Ovary (tissue), 9 donors: ENCODE data around the gene PDE7B. TPM values are rescaled to one million over a fixed set of nuclear protein-coding genes. Genes with fewer than 3 reads are reported as not detected.

ENCODE experiments used
- DNase-seq, 5 donors: peaks; one replicate each; pipeline ENCODE4 v3.0.0-alpha.2; 2019 to 2020
- H3K27ac ChIP-seq, 2 donors: fragments of 200-600 bp; one replicate each; pipeline versions ENCODE4 v1.5.1 to v1.8.0; 2019 to 2022
- H3K27me3 ChIP-seq: fragments of 200-600 bp; one replicate; pipeline ENCODE4 v1.8.0; 2022
- H3K36me3 ChIP-seq: fragments of 200-600 bp; sonication (generic); one replicate; pipeline ENCODE4 v1.5.1; 2019
- H3K4me1 ChIP-seq: one replicate; pipeline ENCODE4 v1.8.1; 2013; ENCODE audit warnings: mild to moderate bottlenecking, moderate library complexity; ENCODE audit not compliant: insufficient read depth
- H3K4me3 ChIP-seq: fragments of 200-600 bp; sonication (generic); one replicate; pipeline ENCODE4 v1.5.1; 2017
- H3K9me3 ChIP-seq, 2 donors: fragments of 200-600 bp in 1 of 2; sonication (generic) in 1 of 2; one replicate each; pipeline versions ENCODE4 v1.5.1 to v1.8.1; 2013 to 2019; ENCODE audit warnings: mild to moderate bottlenecking in 1 of 2, moderate library complexity in 1 of 2
- EP300 ChIP-seq: sonication (generic); formaldehyde crosslinking; IDR thresholded peaks from one replicate; pipeline ENCODE4 v1.6.1; 2017; ENCODE audit warnings: antibody characterized with exemption
- POLR2A ChIP-seq: fragments of 450-650 bp; IDR thresholded peaks from one replicate; pipeline ENCODE4 v1.6.1; 2017; ENCODE audit warnings: antibody characterized with exemption, mild to moderate bottlenecking, moderate library complexity
- WGBS, 3 donors: extraction: QIAGEN DNeasy Blood & Tissue Kit in 1 of 3; methylation state at CpG; one replicate each; pipeline versions ENCODE4 v1.1.5 to v1.1.7; 2013 to 2017; 5-methylcytosine and 5-hydroxymethylcytosine counted together
- intact Hi-C, 4 donors: fragments of 100-400 bp; cut with DNase I; formaldehyde crosslinking; loops; one replicate each; pipeline versions ENCODE4 v1.11.0 to v1.15.1; 2022 to 2023
- polyA plus RNA-seq, 2 donors: library from polyadenylated mRNA; stranded (reverse); fragments of 200-250 nt in 1 of 2; fragments of 350-450 nt in 1 of 2; fragmentation: Illumina TruSeq in 1 of 2; extraction: RNeasy Lipid Tissue Mini Kit (QIAGEN cat#74804) in 1 of 2; gene quantifications; one replicate each; pipeline ENCODE4 v1.2.3, GENCODE V29; 2013 to 2014
- total RNA-seq, 7 donors: library from RNA; depleted of rRNA in 2 of 7; stranded (reverse); fragments of >200 nt in 2 of 7; fragmentation: NEBNext Ultra II Directional in 3 of 7; extraction: Animal tissue kit (Norgen Biotek cat#: 25700) in 3 of 7; gene quantifications; one replicate each; pipeline versions ENCODE4 v1.1.0 to v1.2.4, GENCODE V29; 2016 to 2023
- TF ChIP-seq, protein P1 (sequence below), 3 donors: fragments of 450-650 bp in 2 of 3; fragments of 200-600 bp in 1 of 3; IDR thresholded peaks; one replicate each; pipeline versions ENCODE4 v1.5.1 to v1.8.0; 2016 to 2022; ENCODE audit warnings: antibody characterized with exemption in 3 of 3, mild to moderate bottlenecking in 1 of 3
- donor health status: DM: no; HTN: no; CAD: no; lungs with moderate emphysema.
- donor health status: DM: no; HTN: no; CAD: no.
- donor health status: Bipolar disorder and iron deficiency.
- donor health status: DM: yes; HTN: yes; CAD: no.
- donor health status: DM: no; HTN: no; CAD: no.
- donor health status: DM: yes; HTN: yes; CAD: no.

The PDE7B gene
- total and polyA plus RNA-seq, 9 donors = 11.6 to 62.7 (median 21.6) TPM

DNA sequence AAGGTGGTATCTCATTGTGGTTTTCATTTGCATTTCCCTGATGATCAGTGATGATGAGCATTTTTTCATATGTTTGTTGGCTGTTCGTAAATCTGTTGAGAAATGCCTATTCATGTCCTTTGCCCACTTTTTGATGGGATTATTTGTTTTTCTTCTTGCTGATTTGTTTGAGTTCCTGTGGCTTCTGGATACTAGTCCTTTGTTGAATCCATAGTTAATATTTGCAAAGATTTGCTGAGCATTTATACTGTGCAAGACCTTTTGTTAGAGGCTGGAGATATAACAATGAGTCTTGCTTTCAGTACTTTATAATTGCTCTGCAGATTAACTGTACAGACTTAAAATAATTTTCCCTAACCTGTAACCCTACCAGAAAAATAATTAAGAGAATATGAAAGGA is 35.6 kb downstream of the PDE7B start:
- no peaks in the 10 kb centered on the region for H3K27me3 ChIP-seq
- intact Hi-C loops = no loop called here
- TF ChIP-seq EP300 = no peak
- no peak for DNase-seq
- no peaks in the 10 kb centered on the region for H3K4me1 ChIP-seq
- no peak overlapping the region for H3K27ac ChIP-seq
- H3K4me3 ChIP-seq = no peak overlapping the region
- 98 to 100% (median 98%) methylated on average over 1 of the region's 1 CpG for WGBS, 3 donors
- H3K9me3 ChIP-seq = no peaks in the 10 kb centered on the region
- no peaks in the 10 kb centered on the region for H3K36me3 ChIP-seq

DNA sequence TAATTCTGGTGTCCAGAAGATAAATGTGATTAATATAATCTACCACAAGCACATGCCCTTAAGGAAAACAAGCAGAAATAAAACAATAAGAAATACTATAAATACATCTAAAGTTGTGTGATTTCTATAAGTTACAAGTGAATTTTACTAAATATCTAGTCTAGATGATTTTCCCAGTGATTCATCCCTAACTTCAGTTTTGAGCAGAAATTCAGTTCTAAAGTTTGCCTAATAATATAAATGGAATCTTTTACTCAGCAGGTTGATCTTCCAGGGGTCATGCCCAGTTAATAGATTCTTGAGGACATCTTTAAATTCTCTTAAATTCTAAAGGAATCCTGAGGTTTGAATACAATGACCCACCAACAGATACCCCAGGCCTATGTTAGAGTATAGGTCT is 37.3 kb downstream of the PDE7B start:
- intact Hi-C loops = no loop called here
- DNase-seq = no peak
- TF ChIP-seq EP300 (no peak), POLR2A (no peak)
- TF ChIP-seq, protein P1, sequence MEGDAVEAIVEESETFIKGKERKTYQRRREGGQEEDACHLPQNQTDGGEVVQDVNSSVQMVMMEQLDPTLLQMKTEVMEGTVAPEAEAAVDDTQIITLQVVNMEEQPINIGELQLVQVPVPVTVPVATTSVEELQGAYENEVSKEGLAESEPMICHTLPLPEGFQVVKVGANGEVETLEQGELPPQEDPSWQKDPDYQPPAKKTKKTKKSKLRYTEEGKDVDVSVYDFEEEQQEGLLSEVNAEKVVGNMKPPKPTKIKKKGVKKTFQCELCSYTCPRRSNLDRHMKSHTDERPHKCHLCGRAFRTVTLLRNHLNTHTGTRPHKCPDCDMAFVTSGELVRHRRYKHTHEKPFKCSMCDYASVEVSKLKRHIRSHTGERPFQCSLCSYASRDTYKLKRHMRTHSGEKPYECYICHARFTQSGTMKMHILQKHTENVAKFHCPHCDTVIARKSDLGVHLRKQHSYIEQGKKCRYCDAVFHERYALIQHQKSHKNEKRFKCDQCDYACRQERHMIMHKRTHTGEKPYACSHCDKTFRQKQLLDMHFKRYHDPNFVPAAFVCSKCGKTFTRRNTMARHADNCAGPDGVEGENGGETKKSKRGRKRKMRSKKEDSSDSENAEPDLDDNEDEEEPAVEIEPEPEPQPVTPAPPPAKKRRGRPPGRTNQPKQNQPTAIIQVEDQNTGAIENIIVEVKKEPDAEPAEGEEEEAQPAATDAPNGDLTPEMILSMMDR (IDR thresholded peaks at IDR 0.05) = no peak
- no peaks in the 10 kb centered on the region for H3K36me3 ChIP-seq
- no peak overlapping the region for H3K27ac ChIP-seq
- no peak overlapping the region for H3K4me3 ChIP-seq
- no peaks in the 10 kb centered on the region for H3K27me3 ChIP-seq
- H3K9me3 ChIP-seq = no peaks in the 10 kb centered on the region
- H3K4me1 ChIP-seq = no peaks in the 10 kb centered on the region

DNA sequence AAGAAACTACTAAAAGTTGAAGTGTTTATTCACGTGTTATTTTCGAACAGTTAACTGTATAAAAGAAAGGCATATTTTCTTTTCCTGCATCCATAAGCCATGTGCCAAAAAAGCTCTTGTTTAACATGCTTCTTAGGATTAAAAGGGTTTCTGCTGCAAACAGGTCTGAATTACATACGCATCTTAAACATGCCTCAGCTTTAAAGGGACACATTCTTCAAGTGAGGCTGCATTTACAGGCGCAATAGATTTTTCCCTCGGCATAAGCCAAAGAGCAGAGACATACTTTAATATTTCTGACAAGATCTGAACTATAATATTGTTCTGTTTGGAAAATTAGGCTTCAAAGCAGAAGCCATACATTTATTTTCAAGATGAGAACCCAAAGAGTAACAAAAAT is 39.4 kb downstream of the PDE7B start:
- Histone ChIP-seq H3K4me1 (peaks cover 2% of the 10 kb centered on the region), H3K9me3 (no peaks in the 10 kb centered on the region), H3K4me3 (no peak overlapping the region), H3K36me3 (no peaks in the 10 kb centered on the region), H3K27me3 (no peaks in the 10 kb centered on the region), H3K27ac (no peak overlapping the region)
- intact Hi-C loops = no loop called here
- no peak for DNase-seq
- TF ChIP-seq POLR2A (no peak), EP300 (no peak)
- TF ChIP-seq, protein P1 (IDR thresholded peaks at IDR 0.05) = no peak
- WGBS, 3 donors = 86 to 88% (median 88%) methylated on average over 5 of the region's 5 CpGs

DNA sequence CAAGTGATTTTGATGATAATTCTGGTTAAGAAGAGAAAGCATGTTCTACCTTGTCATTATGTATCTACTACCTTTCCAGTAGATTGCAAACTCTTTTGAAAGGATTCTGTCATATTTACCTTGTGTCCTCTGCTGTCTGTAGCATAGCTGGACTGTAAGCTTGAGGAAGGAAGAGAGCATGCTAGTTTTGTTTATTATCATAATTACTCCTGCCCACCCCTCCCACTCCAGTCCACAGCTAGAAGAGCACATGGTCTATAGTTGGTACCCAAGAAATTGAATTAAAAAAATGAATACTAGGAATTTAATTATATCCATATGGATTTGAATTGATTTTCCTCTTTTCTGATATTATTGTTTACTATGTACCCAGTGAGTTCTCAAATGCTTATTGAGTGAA is 40.2 kb downstream of the PDE7B start:
- no peaks in the 10 kb centered on the region for H3K9me3 ChIP-seq
- no peaks in the 10 kb centered on the region for H3K36me3 ChIP-seq
- no peak overlapping the region for H3K27ac ChIP-seq
- peaks cover 2% of the 10 kb centered on the region for H3K4me1 ChIP-seq
- DNase-seq = no peak
- H3K4me3 ChIP-seq = no peak overlapping the region
- intact Hi-C loops = no loop called here
- H3K27me3 ChIP-seq = no peaks in the 10 kb centered on the region
- TF ChIP-seq POLR2A (no peak), EP300 (no peak)
- TF ChIP-seq, protein P1 (IDR thresholded peaks at IDR 0.05) = no peak

DNA sequence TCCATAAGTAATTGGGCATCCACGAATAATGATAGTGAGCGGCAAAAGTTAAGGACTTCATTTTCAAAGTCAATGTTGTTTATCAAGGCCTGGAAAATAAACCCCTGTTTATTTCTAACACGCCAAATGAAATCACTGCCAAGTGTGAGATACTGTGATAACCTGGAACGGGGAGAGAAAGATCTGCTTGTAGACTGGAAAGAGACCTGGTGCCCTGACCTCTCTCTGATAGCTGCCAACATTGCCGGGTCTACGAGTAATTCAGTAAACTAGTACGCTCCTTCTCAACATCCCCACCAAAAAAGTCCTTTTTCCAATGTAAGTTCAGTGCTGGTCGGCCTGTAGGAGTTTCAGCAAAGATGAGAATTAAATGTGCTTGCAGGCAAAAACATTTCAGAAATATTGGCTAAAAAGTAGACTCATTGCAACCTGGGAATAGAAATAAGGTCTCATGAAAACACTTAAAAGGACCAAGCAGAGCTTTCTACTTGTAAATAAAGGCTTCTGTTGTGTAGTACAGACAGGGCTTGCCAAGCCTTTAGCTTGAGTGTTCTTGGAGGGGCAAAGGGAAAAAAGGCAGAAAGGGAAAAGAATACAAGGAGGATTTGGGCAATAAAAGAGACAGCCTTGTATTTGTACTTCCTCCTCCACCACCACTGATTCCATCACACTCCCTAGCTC is 43.9 kb downstream of the PDE7B start:
- Histone ChIP-seq H3K27ac (no peak overlapping the region), H3K4me1 (peaks cover 2% of the 10 kb centered on the region), H3K27me3 (no peaks in the 10 kb centered on the region), H3K36me3 (no peaks in the 10 kb centered on the region), H3K4me3 (no peak overlapping the region), H3K9me3 (no peaks in the 10 kb centered on the region)
- 61 to 68% (median 64%) methylated on average over 8 of the region's 8 CpGs for WGBS, 3 donors
- intact Hi-C loops = no loop called here
- TF ChIP-seq, protein P1 (IDR thresholded peaks at IDR 0.05) = no peak
- TF ChIP-seq EP300 (no peak), POLR2A (no peak)
- DNase-seq = no peak
